Osteoblast (primary cell): ENCODE data around the gene KPNA1. TPM values are rescaled to one million over a fixed set of nuclear protein-coding genes. Genes with fewer than 3 reads are reported as not detected.

Experiments
- DNase-seq: peaks from one replicate; pipeline ENCODE4 v3.0.0; 2011; ENCODE audit warnings: low spot score, mixed read lengths; ENCODE audit not compliant: insufficient read length; ENCODE audit errors: missing footprints
- H2AFZ ChIP-seq: 2 replicates; pipeline ENCODE4 v1.6.0; 2011; ENCODE audit warnings: mild to moderate bottlenecking, low read length
- H3K27ac ChIP-seq: 2 replicates; pipeline ENCODE4 v1.5.1; 2011; ENCODE audit warnings: mild to moderate bottlenecking, low read depth, low read length, moderate library complexity
- H3K27me3 ChIP-seq: 2 replicates; pipeline ENCODE4 v1.6.0; 2012; ENCODE audit warnings: mild to moderate bottlenecking, control low read depth, inconsistent platforms, low read length, moderate library complexity; ENCODE audit not compliant: insufficient read depth
- H3K36me3 ChIP-seq: 2 replicates; pipeline ENCODE4 v1.5.1; 2011; ENCODE audit warnings: mild to moderate bottlenecking, low read length, control low read depth, moderate library complexity; ENCODE audit not compliant: insufficient read depth
- H3K4me1 ChIP-seq: 2 replicates; pipeline ENCODE4 v1.5.1; 2011; ENCODE audit warnings: mild to moderate bottlenecking, low read length, control low read depth, moderate library complexity; ENCODE audit not compliant: insufficient read depth
- H3K4me2 ChIP-seq: 2 replicates; pipeline ENCODE4 v1.6.0; 2011; ENCODE audit warnings: mild to moderate bottlenecking, low read length; ENCODE audit not compliant: insufficient read depth
- H3K4me3 ChIP-seq: fragments of 200-600 bp; sonication (generic); 3 replicates; pipeline ENCODE4 v1.5.1; 2012; ENCODE audit warnings: mild to moderate bottlenecking, low read length, inconsistent platforms; ENCODE audit not compliant: insufficient read depth
- H3K79me2 ChIP-seq: 2 replicates; pipeline ENCODE4 v1.6.0; 2012; ENCODE audit warnings: mild to moderate bottlenecking, low read length, control low read depth, inconsistent platforms; ENCODE audit not compliant: insufficient read depth
- H3K9me3 ChIP-seq: 2 replicates; pipeline ENCODE4 v1.5.1; 2011; ENCODE audit warnings: low read depth, low read length, control low read depth
- H4K20me1 ChIP-seq: 2 replicates; pipeline ENCODE4 v1.6.0; 2012; ENCODE audit warnings: mild to moderate bottlenecking, low read length, control low read depth; ENCODE audit not compliant: insufficient read depth
- total RNA-seq: library from RNA; depleted of rRNA; stranded (reverse); fragments of >200 nt; gene quantifications from 2 replicates; pipeline ENCODE4 v1.2.3, GENCODE V29; 2012
- TF ChIP-seq, protein P1 (sequence below): IDR thresholded peaks from 2 replicates; pipeline ENCODE4 v1.5.1; 2011; ENCODE audit warnings: mild to moderate bottlenecking, low read depth, low read length, moderate library complexity; ENCODE audit errors: extremely low read depth

KPNA1 gene
- total RNA-seq, 1 donor = 48.1 TPM

DNA sequence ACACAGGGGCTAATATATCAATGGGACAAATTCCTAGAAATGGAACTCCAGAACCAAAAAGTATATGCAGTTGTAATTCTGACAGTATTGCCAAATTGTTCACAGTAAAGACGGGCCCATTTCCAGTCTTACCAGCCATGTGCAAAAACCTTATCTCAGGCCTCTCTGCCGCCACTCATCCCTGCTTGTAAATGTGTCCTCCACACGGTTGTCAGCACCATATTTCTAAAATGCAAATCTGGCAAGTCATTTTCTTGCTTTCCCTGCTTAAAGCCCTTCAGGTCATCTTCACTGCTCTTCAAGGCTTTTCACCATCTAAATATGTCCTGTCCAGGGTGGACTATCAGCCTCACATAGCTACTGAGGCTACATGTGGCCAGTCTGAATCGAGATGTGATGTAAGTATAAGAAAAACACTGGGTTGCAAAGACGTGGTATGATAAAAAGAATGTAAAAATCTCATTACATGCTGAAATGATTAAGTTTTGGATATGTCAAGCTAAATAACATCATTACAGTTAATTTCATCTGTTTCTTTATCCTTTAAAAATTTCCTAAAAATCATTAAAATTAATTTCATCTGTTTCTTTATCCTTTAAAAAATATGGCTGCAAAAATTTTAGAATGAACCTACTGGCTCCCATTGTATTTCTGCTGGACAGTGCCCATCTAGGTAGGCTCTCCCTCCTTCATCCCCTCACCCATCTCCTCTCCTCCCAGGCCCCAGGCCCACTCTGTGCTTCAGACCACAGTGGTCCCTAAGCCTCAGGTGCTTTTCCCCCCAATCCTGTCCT, 48.4 kb upstream of the KPNA1 start:
- peak; percentile 73 for DNase-seq
- peak overlapping the region; percentile 94 for H3K4me3 ChIP-seq
- no peaks in the 10 kb centered on the region for H3K9me3 ChIP-seq
- TF ChIP-seq, protein P1, sequence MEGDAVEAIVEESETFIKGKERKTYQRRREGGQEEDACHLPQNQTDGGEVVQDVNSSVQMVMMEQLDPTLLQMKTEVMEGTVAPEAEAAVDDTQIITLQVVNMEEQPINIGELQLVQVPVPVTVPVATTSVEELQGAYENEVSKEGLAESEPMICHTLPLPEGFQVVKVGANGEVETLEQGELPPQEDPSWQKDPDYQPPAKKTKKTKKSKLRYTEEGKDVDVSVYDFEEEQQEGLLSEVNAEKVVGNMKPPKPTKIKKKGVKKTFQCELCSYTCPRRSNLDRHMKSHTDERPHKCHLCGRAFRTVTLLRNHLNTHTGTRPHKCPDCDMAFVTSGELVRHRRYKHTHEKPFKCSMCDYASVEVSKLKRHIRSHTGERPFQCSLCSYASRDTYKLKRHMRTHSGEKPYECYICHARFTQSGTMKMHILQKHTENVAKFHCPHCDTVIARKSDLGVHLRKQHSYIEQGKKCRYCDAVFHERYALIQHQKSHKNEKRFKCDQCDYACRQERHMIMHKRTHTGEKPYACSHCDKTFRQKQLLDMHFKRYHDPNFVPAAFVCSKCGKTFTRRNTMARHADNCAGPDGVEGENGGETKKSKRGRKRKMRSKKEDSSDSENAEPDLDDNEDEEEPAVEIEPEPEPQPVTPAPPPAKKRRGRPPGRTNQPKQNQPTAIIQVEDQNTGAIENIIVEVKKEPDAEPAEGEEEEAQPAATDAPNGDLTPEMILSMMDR = no peak
- H3K4me2 ChIP-seq = peak overlapping the region; percentile 82
- peaks cover 15% of the 10 kb centered on the region for H3K4me1 ChIP-seq
- no peaks in the 10 kb centered on the region for H4K20me1 ChIP-seq
- no peaks in the 10 kb centered on the region for H3K27me3 ChIP-seq
- H3K36me3 ChIP-seq = peaks cover 21% of the 10 kb centered on the region
- peaks cover 21% of the 10 kb centered on the region for H3K79me2 ChIP-seq
- peak overlapping the region; percentile 77 for H3K27ac ChIP-seq
- peak overlapping the region; percentile 93 for H2AFZ ChIP-seq

DNA sequence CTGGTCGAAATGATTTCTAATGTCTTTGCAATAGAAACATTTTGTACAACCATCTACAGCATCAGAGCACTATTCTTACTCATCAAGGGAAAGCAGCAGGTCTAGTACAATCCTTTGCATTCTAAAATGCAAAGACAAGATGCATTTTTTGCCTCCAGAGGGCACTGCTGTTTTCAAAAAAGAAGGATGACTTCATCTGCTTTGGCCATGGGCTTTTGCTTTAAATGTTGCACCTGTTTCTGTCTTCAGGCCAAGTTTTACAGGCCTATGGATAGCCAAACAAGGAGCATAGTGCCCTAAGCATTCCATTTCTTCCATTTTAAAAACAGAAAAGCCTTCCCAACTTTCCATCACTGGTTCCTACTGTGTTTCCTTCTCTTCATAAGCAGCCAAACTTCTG, 45.9 kb upstream of the KPNA1 start:
- Histone ChIP-seq H3K4me2 (no peak overlapping the region), H2AFZ (no peak overlapping the region), H3K79me2 (peaks cover 21% of the 10 kb centered on the region), H3K4me3 (no peak overlapping the region), H3K27me3 (no peaks in the 10 kb centered on the region), H4K20me1 (no peaks in the 10 kb centered on the region), H3K9me3 (no peaks in the 10 kb centered on the region), H3K36me3 (peaks cover 13% of the 10 kb centered on the region), H3K4me1 (peaks cover 15% of the 10 kb centered on the region), H3K27ac (no peak overlapping the region)
- TF ChIP-seq, protein P1 = peak; percentile 66
- peak; percentile 68 for DNase-seq

DNA sequence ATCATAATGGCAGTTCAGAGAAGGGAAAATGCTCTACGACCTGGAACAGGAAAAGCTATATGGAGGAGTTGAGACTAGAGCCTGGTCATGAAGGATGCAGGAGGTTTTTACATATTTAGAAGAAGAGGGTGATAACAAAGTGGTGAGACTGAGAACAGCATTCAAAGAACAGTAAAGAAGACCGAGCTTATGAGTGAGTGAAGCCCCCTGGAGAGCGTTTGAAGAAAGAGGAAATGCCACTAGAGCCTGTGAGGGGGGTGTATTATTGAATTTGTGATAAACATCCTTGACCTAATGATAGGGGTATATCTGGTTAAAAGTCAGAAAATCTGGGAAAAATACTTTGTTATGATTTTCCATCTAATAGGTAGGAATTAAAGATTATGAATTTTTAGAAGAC, 45.2 kb upstream of the KPNA1 start:
- no peaks in the 10 kb centered on the region for H3K9me3 ChIP-seq
- TF ChIP-seq, protein P1 = no peak
- H3K4me1 ChIP-seq = peaks cover 12% of the 10 kb centered on the region
- H3K4me2 ChIP-seq = no peak overlapping the region
- H3K4me3 ChIP-seq = no peak overlapping the region
- peaks cover 12% of the 10 kb centered on the region for H3K36me3 ChIP-seq
- H3K27me3 ChIP-seq = no peaks in the 10 kb centered on the region
- no peaks in the 10 kb centered on the region for H4K20me1 ChIP-seq
- no peak overlapping the region for H3K27ac ChIP-seq
- H3K79me2 ChIP-seq = peaks cover 17% of the 10 kb centered on the region
- no peak overlapping the region for H2AFZ ChIP-seq
- no peak for DNase-seq

DNA sequence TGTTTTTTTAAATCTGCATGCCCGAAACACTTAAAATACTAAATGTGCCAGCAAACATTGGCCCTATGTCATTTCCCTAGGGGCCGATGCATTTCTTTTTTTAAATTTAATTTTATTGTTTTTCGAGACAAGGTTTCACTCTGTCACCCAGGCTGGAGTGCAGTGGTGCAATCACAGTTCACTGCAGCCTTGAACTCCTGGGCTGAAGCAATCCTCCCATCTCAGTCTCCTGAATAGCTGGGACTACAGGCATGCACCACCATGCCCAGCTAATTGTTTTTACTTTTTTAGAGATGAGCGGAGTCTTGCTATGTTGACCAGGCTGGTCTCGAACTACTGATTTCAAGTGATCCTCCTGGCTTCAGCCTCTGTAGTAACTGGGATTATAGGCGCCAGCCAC, 43.9 kb upstream of the KPNA1 start:
- TF ChIP-seq, protein P1 = no peak
- no peak overlapping the region for H3K4me2 ChIP-seq
- no peaks in the 10 kb centered on the region for H3K27me3 ChIP-seq
- peaks cover 7% of the 10 kb centered on the region for H3K79me2 ChIP-seq
- H3K4me1 ChIP-seq = peaks cover 8% of the 10 kb centered on the region
- H2AFZ ChIP-seq = no peak overlapping the region
- H3K36me3 ChIP-seq = peaks cover 12% of the 10 kb centered on the region
- H4K20me1 ChIP-seq = no peaks in the 10 kb centered on the region
- no peak for DNase-seq
- no peak overlapping the region for H3K4me3 ChIP-seq
- no peak overlapping the region for H3K27ac ChIP-seq
- no peaks in the 10 kb centered on the region for H3K9me3 ChIP-seq
